ENCODE measurements around the gene ZNF729.
"Not testable (repeated sequence)": the region's sequence is repeated elsewhere in the genome, so short reads cannot be mapped to it uniquely, and the experiment has no call there.

ZNF729 gene

DNA sequence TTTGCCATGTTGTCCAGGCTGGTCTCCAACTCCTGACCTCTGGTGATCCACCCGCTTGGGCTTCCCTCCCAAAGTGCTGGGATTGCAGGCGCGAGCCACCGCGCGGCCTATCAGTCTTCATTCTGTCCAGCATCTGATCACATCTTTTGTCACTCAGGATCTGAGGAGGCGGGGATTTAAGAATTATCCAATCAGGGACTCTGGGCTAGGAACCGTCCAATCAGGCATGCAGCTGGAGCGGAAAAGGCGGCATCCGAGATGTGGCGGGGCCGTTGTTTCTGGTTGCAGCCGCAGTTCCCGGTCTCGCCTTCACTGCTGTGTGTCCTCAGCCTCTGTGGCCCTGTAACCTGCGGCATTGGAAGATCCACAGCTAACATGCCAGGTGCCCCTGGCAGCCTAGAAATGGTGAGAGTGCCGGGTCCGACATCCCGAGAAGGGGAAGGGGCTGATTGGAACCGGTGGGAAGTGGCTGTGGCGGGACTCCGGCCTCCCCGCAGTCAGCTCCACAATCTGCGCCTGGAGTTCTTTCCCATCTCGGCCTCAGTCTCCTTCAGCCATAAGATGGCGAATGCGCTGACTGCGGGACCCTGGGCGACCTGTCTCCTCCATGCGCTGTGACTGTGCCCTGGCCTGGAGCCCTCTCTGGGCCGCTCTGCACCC, at the start of gene ZNF729:
Gene ZNF729, plus strand, starts transcription at position 291 of the 660 bp plus-strand sequence. Its CDS starts 85 bp downstream, at position 376.
- no peak within 1 kb of the TSS for H3K4me3 ChIP-seq (ENCODE audit: low read depth, low read length)
- TF ChIP-seq, protein P1, sequence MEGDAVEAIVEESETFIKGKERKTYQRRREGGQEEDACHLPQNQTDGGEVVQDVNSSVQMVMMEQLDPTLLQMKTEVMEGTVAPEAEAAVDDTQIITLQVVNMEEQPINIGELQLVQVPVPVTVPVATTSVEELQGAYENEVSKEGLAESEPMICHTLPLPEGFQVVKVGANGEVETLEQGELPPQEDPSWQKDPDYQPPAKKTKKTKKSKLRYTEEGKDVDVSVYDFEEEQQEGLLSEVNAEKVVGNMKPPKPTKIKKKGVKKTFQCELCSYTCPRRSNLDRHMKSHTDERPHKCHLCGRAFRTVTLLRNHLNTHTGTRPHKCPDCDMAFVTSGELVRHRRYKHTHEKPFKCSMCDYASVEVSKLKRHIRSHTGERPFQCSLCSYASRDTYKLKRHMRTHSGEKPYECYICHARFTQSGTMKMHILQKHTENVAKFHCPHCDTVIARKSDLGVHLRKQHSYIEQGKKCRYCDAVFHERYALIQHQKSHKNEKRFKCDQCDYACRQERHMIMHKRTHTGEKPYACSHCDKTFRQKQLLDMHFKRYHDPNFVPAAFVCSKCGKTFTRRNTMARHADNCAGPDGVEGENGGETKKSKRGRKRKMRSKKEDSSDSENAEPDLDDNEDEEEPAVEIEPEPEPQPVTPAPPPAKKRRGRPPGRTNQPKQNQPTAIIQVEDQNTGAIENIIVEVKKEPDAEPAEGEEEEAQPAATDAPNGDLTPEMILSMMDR (IDR thresholded peaks at IDR 0.05; ENCODE audit: low read depth, low read length), result no peak

DNA sequence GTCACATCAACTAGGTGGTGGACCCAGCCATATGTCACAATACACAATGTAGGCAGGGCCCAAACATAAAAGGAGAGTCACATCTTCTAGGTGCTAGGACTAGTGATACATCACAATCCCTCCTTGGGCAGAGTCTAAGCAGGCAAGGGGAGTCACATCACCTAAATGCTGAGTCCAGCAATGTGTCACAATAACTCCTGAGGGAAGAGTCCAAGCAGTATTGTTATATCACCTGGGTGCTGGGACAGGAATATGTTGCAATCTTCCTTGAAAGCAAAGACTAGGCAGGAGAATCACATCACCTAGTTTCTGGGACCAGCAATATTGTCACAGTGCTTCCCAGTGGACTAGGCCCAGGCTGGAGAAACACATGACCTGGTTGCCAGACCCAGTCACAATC, 29.4 kb upstream of the ZNF729 start:
- H3K4me3 ChIP-seq (ENCODE audit: low read depth, low read length), result no peak overlapping the region
- TF ChIP-seq, protein P1 (IDR thresholded peaks at IDR 0.05; ENCODE audit: low read depth, low read length), result no peak

DNA sequence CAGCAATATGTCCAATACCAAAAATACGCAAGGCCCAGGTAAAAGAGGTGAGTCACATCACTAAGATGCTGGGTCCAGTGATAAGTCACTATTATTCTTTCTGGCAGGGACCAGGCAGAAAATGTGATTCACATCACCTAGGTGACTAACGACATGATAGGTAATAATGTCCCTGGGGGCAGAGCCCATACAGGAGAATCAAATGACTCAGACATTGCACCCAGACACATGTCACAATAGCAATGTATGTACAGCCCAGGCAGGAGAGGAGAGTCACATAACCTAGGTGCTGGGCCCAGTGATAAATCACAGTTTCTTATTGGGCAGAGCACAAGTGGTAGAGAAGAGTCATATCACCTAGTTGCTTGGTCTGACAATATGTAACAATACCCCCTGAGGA, 28.9 kb upstream of the ZNF729 start:
- TF ChIP-seq, protein P1 (IDR thresholded peaks at IDR 0.05; ENCODE audit: low read depth, low read length), result no peak
- H3K4me3 ChIP-seq (ENCODE audit: low read depth, low read length), result no peak overlapping the region

DNA sequence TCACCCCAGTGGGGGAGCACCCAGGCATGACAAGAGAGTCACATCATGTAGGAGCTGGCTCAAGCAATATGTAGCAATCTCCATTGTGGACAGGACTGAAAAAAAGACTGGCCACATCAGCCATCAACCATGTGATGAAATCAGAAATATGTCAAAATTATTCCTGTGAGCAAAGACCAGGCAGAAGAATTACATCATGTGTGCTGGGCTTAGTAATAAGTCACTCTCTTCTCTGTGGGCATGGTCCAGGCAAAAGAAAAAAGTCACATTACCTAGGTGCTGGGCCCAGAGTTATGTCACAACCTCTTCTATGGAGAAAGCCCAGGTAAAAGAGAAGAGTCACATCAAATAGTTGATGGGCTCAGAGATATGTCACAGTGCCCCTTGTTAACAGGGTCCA, 28.3 kb upstream of the ZNF729 start:
- no peak overlapping the region for H3K4me3 ChIP-seq (ENCODE audit: low read depth, low read length)
- TF ChIP-seq, protein P1 (IDR thresholded peaks at IDR 0.05; ENCODE audit: low read depth, low read length), result no peak

DNA sequence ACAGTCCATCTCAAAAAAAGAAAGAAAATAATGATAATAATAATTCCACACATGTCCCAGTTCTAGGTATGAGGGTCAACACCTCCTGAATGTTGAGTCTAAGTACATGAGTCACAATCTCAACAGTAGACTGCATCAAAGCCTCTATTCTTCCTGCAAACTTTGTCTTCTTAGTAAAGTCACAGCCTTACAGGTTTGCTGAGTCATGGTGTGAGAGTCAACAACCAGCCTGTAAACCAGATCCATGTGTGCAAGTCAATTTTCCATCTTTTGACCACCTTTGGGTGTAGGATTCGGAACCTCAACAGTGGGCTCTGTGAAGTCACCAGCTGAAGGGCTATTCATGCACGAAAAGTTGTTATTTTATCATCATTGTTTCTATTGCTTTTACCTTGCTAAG, 25.7 kb upstream of the ZNF729 start:
- TF ChIP-seq, protein P1 (IDR thresholded peaks at IDR 0.05; ENCODE audit: low read depth, low read length), result no peak
- no peak overlapping the region for H3K4me3 ChIP-seq (ENCODE audit: low read depth, low read length)

DNA sequence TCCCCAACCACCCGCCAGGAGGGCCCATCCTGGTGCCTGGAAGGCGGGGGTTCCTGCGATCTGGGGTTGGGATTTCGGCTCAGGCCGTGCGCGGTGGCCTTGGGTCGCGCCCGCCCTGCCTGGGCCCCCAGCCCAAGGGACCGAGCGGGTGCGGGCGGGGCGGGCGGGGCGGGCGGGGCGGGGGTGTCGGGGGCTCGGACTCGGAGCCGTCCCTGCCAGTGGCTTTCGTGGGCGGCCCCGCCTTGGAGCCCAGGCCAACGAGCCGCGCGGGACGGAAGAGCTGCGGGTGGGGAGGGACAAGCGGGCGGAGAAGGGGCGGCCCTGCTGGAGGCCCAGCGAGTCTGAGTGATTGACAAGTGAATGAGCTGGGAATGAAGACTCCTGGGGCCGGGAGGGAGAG, 24.6 kb upstream of the ZNF729 start:
- TF ChIP-seq, protein P1 (IDR thresholded peaks at IDR 0.05; ENCODE audit: low read depth, low read length), result no peak
- no peak overlapping the region for H3K4me3 ChIP-seq (ENCODE audit: low read depth, low read length)

DNA sequence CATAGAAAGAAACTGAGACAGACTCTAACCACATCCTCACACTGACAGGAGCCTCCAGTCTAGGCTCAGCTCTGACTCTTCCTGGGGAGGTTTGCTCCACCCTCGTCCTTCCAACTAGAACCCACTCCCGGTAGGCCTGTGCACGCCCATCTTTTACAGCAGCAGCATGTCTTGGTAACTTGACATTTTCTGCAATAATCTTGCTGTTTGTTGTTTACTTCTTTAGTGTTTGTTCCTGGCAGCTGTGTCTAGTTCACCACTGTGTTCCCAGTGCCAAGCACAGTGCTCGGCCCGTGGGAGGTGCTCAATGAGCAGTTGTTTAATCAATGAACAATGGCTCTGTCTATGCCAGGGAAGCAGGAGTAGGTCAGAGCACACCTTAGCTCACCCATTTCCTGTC, 23.1 kb upstream of the ZNF729 start:
- TF ChIP-seq, protein P1 (IDR thresholded peaks at IDR 0.05; ENCODE audit: low read depth, low read length), result no peak
- no peak overlapping the region for H3K4me3 ChIP-seq (ENCODE audit: low read depth, low read length)

DNA sequence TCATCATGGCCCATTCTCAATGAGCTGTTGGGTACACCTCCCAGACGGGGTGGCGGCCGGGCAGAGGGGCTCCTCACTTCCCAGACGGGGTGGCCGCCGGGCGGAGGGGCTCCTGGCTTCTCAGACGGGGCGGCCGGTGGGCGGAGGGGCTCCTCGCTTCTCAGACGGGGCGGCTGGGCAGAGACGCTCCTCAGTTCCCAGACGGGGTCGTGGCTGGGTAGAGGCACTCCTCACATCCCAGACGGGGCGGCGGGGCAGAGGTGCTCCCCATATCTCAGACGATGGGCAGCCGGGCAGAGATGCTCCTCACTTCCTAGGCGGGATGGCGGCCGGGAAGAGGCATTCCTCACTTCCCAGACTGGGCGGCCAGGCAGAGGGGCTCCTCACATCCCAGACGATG, 35.3 kb downstream of the ZNF729 start:
- not testable (repeated sequence) for H3K4me3 ChIP-seq (ENCODE audit: low read depth, low read length)
